WTC11 (cell line): ENCODE results near the gene WDHD1. TPM values are rescaled to one million over a fixed set of nuclear protein-coding genes. Genes with fewer than 3 reads are reported as not detected.

Experiments used
- AR ChIP-seq: fragments of 250-450 bp; sonication (Bioruptor Pico); IDR thresholded peaks from 2 replicates; pipeline ENCODE4 v1.9.0; 2021; ENCODE audit warnings: mild to moderate bottlenecking
- ATF2 ChIP-seq: sonication (generic); formaldehyde crosslinking; IDR thresholded peaks from 2 replicates; pipeline ENCODE4 v1.8.1; 2022; ENCODE audit warnings: low read depth, missing genetic modification reagents, borderline replicate concordance
- CREM ChIP-seq: sonication (generic); formaldehyde crosslinking; IDR thresholded peaks from 2 replicates; pipeline ENCODE4 v1.8.1; 2022; ENCODE audit warnings: mild to moderate bottlenecking, missing genetic modification reagents, moderate library complexity
- ESRRA ChIP-seq: sonication (generic); formaldehyde crosslinking; IDR thresholded peaks from 2 replicates; pipeline ENCODE4 v1.8.1; 2022; ENCODE audit warnings: mild to moderate bottlenecking, missing genetic modification reagents, borderline replicate concordance
- FOXK1 ChIP-seq: sonication (generic); formaldehyde crosslinking; IDR thresholded peaks from 2 replicates; pipeline ENCODE4 v1.8.0; 2022; ENCODE audit warnings: mild to moderate bottlenecking, moderate library complexity, missing genetic modification reagents
- FOXP1 ChIP-seq: sonication (generic); formaldehyde crosslinking; IDR thresholded peaks from 2 replicates; pipeline ENCODE4 v1.8.0; 2022; ENCODE audit warnings: missing genetic modification reagents, mild to moderate bottlenecking, moderate library complexity, borderline replicate concordance
- GABPB1 ChIP-seq: sonication (generic); formaldehyde crosslinking; IDR thresholded peaks from 2 replicates; pipeline ENCODE4 v1.8.1; 2023; ENCODE audit warnings: mild to moderate bottlenecking, missing genetic modification reagents
- GRHL2 ChIP-seq: fragments of 250-450 bp; sonication (Bioruptor Pico); IDR thresholded peaks from 2 replicates; pipeline ENCODE4 v1.8.0; 2022; ENCODE audit warnings: mild to moderate bottlenecking, moderate library complexity; ENCODE audit not compliant: insufficient replicate concordance, severe bottlenecking
- GTF2I ChIP-seq: fragments of 250-450 bp; sonication (Bioruptor Pico); conservative IDR thresholded peaks from 2 replicates; pipeline ENCODE4 v1.4.0; 2021; ENCODE audit warnings: mild to moderate bottlenecking
- HMGA2 ChIP-seq: fragments of 250-450 bp; sonication (Bioruptor Pico); IDR thresholded peaks from 2 replicates; pipeline ENCODE4 v1.4.0; 2021; ENCODE audit warnings: mild to moderate bottlenecking, moderate library complexity
- HMGXB4 ChIP-seq: sonication (generic); formaldehyde crosslinking; IDR thresholded peaks from 2 replicates; pipeline ENCODE4 v1.8.1; 2023; ENCODE audit warnings: mild to moderate bottlenecking, moderate library complexity, missing genetic modification reagents
- JUN ChIP-seq: sonication (generic); formaldehyde crosslinking; IDR thresholded peaks from 2 replicates; pipeline ENCODE4 v1.8.0; 2023; ENCODE audit warnings: mild to moderate bottlenecking, missing genetic modification reagents
- MXD4 ChIP-seq: fragments of 250-450 bp; sonication (Bioruptor Pico); IDR thresholded peaks from 2 replicates; pipeline ENCODE4 v1.8.0; 2021; ENCODE audit warnings: mild to moderate bottlenecking, moderate library complexity, borderline replicate concordance
- OVOL2 ChIP-seq: fragments of 250-450 bp; sonication (Bioruptor Pico); IDR thresholded peaks from 2 replicates; pipeline ENCODE4 v1.9.0; 2021; ENCODE audit warnings: mild to moderate bottlenecking, borderline replicate concordance
- SMAD4 ChIP-seq: sonication (generic); formaldehyde crosslinking; IDR thresholded peaks from 2 replicates; pipeline ENCODE4 v1.8.0; 2022; ENCODE audit warnings: mild to moderate bottlenecking, missing genetic modification reagents
- TCF7 ChIP-seq: sonication (generic); formaldehyde crosslinking; IDR thresholded peaks from 2 replicates; pipeline ENCODE4 v1.8.0; 2022; ENCODE audit warnings: mild to moderate bottlenecking, low read depth, missing genetic modification reagents, moderate library complexity
- ZBTB21 ChIP-seq: sonication (generic); formaldehyde crosslinking; IDR thresholded peaks from 2 replicates; pipeline ENCODE4 v1.8.1; 2023; ENCODE audit warnings: mild to moderate bottlenecking, missing genetic modification reagents, borderline replicate concordance
- ZNF219 ChIP-seq: sonication (generic); formaldehyde crosslinking; IDR thresholded peaks from 2 replicates; pipeline ENCODE4 v1.8.0; 2023; ENCODE audit warnings: missing genetic modification reagents, mild to moderate bottlenecking, borderline replicate concordance
- total RNA-seq: library from RNA; stranded (reverse); gene quantifications from 3 replicates; pipeline ENCODE4 v1.2.3, GENCODE V29; 2021
- TF ChIP-seq, protein P1 (sequence below): fragments of 250-450 bp; sonication (Bioruptor Pico); conservative IDR thresholded peaks from 2 replicates; pipeline ENCODE4 v1.9.0; 2021; ENCODE audit warnings: mild to moderate bottlenecking
- TF ChIP-seq, protein P2 (sequence below): fragments of 250-450 bp; sonication (Bioruptor Pico); IDR thresholded peaks from 2 replicates; pipeline ENCODE4 v1.9.0; 2021; ENCODE audit warnings: mild to moderate bottlenecking, borderline replicate concordance
- TF ChIP-seq, protein P3 (sequence below): fragments of 200-600 bp; IDR thresholded peaks from 2 replicates; pipeline ENCODE4 v1.8.0; 2022; ENCODE audit warnings: antibody characterized with exemption
- TF ChIP-seq, protein P4 (sequence below): sonication (generic); formaldehyde crosslinking; IDR thresholded peaks from 2 replicates; pipeline ENCODE4 v1.8.0; 2022; ENCODE audit warnings: mild to moderate bottlenecking, missing genetic modification reagents

WDHD1 gene
- total RNA-seq, 1 experiment from 2014 or later, result 76.1 TPM

GRCh38 chr14:55026793-55027561, at the start of gene WDHD1, which contains the start of gene SOCS4 (continued):
- no peak for TF ChIP-seq ATF2 (CRISPR knock-in tag)
- TF ChIP-seq ZNF219, result no peak
- TF ChIP-seq GTF2I (CRISPR knock-in tag), result no peak
- TF ChIP-seq, protein P1, sequence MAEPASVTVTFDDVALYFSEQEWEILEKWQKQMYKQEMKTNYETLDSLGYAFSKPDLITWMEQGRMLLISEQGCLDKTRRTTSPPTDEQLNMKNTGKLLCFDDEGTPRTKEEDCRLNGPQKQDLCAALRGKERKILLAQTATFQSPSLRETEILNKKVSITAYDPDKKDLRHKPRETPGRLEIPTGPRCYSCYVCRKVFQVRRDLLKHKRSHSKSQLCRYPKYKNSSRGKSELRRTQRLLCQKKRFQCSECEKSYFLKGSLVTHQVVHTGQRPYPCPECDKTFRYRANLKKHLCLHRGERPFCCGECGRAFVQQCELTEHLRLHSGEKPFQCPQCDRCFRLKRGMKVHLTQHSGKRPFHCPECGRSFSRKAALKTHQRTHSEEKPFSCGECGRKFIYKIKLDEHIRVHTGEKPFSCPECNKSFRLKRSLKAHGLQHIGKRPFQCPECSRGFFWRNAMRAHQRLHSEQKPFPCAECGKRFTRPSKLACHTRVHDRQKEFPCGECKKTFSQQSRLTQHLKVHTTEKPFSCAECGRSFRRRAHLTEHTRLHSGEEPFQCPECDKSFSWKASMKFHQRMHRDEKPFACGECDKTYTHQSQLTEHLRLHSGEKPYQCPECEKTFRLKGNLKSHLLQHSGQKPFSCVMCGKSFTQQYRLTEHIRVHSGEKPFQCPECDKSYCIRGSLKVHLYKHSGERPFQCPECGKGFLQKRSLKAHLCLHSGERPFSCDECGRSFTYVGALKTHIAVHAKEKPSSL, result no peak
- peak; percentile 91 for TF ChIP-seq FOXP1 (CRISPR knock-in tag)
- peak; percentile 80 for TF ChIP-seq GABPB1
- no peak for TF ChIP-seq MXD4 (CRISPR knock-in tag)
- TF ChIP-seq, protein P2, sequence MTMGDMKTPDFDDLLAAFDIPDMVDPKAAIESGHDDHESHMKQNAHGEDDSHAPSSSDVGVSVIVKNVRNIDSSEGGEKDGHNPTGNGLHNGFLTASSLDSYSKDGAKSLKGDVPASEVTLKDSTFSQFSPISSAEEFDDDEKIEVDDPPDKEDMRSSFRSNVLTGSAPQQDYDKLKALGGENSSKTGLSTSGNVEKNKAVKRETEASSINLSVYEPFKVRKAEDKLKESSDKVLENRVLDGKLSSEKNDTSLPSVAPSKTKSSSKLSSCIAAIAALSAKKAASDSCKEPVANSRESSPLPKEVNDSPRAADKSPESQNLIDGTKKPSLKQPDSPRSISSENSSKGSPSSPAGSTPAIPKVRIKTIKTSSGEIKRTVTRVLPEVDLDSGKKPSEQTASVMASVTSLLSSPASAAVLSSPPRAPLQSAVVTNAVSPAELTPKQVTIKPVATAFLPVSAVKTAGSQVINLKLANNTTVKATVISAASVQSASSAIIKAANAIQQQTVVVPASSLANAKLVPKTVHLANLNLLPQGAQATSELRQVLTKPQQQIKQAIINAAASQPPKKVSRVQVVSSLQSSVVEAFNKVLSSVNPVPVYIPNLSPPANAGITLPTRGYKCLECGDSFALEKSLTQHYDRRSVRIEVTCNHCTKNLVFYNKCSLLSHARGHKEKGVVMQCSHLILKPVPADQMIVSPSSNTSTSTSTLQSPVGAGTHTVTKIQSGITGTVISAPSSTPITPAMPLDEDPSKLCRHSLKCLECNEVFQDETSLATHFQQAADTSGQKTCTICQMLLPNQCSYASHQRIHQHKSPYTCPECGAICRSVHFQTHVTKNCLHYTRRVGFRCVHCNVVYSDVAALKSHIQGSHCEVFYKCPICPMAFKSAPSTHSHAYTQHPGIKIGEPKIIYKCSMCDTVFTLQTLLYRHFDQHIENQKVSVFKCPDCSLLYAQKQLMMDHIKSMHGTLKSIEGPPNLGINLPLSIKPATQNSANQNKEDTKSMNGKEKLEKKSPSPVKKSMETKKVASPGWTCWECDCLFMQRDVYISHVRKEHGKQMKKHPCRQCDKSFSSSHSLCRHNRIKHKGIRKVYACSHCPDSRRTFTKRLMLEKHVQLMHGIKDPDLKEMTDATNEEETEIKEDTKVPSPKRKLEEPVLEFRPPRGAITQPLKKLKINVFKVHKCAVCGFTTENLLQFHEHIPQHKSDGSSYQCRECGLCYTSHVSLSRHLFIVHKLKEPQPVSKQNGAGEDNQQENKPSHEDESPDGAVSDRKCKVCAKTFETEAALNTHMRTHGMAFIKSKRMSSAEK (CRISPR knock-in tag), result 0 out of 2 replicates have a peak, but pooled peaks have one; percentile 55
- no peak for TF ChIP-seq JUN (CRISPR knock-in tag)
- TF ChIP-seq ZBTB21 (CRISPR knock-in tag), result no peak; the same call in 1 of the 2 replicates
- no peak for TF ChIP-seq AR (CRISPR knock-in tag)
- no peak for TF ChIP-seq ESRRA (CRISPR knock-in tag)
- TF ChIP-seq HMGXB4 (CRISPR knock-in tag), result no peak; the same call in 1 of the 2 replicates
- TF ChIP-seq OVOL2 (CRISPR knock-in tag), result no peak
- TF ChIP-seq SMAD4, result no peak
- TF ChIP-seq, protein P3, sequence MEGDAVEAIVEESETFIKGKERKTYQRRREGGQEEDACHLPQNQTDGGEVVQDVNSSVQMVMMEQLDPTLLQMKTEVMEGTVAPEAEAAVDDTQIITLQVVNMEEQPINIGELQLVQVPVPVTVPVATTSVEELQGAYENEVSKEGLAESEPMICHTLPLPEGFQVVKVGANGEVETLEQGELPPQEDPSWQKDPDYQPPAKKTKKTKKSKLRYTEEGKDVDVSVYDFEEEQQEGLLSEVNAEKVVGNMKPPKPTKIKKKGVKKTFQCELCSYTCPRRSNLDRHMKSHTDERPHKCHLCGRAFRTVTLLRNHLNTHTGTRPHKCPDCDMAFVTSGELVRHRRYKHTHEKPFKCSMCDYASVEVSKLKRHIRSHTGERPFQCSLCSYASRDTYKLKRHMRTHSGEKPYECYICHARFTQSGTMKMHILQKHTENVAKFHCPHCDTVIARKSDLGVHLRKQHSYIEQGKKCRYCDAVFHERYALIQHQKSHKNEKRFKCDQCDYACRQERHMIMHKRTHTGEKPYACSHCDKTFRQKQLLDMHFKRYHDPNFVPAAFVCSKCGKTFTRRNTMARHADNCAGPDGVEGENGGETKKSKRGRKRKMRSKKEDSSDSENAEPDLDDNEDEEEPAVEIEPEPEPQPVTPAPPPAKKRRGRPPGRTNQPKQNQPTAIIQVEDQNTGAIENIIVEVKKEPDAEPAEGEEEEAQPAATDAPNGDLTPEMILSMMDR, result no peak
- no peak for TF ChIP-seq HMGA2 (CRISPR knock-in tag)
- TF ChIP-seq CREM (CRISPR knock-in tag), result peak; percentile 95
- no peak for TF ChIP-seq GRHL2 (CRISPR knock-in tag)
- TF ChIP-seq, protein P4, sequence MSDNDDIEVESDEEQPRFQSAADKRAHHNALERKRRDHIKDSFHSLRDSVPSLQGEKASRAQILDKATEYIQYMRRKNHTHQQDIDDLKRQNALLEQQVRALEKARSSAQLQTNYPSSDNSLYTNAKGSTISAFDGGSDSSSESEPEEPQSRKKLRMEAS (CRISPR knock-in tag), result peak; percentile 96
- TF ChIP-seq FOXK1, result peak; percentile 74; the same call in 1 of the 2 replicates
- no peak for TF ChIP-seq TCF7 (CRISPR knock-in tag)
